ENCODE results near the gene RERG. TPM values are rescaled to one million over a fixed set of nuclear protein-coding genes. Genes with fewer than 3 reads are reported as not detected.
"Not testable (repeated sequence)": the region's sequence is repeated elsewhere in the genome, so short reads cannot be mapped to it uniquely, and the experiment has no call there.

Gene RERG, protein sequence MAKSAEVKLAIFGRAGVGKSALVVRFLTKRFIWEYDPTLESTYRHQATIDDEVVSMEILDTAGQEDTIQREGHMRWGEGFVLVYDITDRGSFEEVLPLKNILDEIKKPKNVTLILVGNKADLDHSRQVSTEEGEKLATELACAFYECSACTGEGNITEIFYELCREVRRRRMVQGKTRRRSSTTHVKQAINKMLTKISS
- total RNA-seq: 0.20 TPM in 1 of 2 replicates, not detected in the other

DNA sequence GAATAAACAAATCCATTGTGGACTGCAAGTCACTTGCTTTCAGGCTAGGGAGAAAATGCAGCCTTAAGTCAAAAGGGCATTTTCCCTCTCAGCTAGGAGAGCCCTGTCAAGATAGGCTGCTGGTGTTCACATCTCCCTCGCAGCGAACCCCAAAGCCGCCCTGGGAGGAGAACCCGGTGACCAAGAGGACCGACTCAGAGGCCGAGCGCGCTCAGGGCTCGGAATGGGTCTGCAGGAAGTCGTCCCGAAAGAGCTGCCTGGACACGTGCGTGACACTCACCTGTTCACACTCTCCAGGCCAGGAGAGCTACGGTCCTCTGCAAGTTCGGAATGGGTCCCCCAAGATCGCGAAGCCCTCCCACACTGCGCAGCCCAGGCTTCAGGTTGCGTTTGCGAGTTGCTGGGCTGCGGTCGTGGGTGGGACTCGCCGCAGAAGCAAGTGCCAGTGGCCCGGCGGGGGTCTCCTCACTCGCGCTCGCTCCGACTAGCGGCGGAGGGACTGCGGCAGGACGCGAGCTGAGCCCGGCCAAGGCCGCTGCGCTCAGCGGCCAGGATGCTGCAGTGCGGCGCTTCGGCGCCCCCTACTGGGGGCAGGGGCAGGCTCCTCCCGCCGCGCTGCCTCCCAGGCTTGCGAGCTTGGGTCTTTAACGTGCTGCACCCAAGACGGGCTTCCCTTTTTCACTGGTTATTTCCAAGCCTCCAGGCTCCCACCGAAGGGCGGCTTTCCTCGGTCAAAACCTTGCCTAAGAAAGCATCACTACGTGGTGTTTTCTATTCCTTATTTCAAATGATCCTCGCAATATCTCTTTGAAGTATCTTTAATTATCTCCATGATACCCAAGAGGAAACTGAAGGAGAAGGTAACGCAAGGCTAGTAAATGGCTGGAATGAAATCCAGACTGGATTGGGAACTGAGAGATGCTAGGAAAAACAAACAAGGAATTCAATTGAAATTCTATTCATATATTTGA lies at the start of gene RERG:
Gene RERG, minus strand, starts transcription at position 503 of the 971 bp plus-strand sequence. CDS start 3,928 bp downstream, outside the sequence.
- intact Hi-C loops (cut with micrococcal nuclease): loop anchor here (1.0 to 5.0 kb wide), 5 partner anchors 39 to 498 kb away; no protein-coding TSS in a partner anchor

DNA sequence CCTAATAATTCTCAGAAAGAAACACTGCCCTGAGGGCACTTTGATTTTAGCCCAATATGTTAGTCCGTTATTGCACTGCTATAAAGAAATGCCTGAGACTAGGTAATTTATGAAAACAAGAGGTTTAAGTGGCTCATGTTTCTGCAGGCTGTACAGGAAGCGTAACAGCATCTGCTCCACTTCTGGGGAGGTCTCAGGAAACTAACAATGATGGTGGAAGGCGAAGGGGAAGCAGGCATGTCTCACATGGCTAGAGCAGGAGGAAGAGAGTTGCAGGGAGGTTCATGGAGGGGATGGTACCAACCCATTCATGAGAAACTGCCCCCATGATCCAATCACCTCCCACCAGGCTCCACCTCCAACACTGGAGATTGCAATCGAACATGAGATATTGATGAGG lies 49.4 kb upstream of the RERG start:
- intact Hi-C loops (cut with micrococcal nuclease): no loop called here

DNA sequence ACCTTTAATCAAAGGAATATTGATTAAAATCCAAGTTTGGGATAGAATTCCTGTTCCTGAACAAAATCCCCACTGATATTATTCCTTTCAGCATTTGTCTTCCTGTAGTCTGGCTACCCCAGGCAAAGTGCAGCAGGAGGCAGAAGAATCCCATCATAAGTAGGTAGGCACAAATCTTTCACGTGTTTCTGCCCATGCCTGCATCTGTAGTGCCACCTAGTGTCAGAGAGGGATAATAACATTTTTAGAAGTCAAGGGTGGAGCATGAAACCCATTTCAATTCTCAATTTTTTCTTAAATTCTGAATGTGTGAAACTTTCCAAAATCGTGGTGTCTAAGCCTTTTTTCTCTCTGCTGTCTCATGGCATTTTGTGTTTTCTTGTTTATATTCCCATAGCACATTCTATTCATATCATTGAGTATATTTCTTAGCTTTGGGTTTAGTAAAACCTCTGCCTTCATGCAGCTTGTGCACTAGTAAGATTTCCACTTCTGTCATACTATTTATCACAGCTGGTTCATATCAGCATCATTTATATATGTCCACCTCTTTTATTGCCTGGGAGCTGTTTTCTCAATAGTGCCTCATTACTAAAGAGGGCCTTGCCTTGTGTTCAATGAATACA lies 47.8 kb upstream of the RERG start:
- intact Hi-C loops (cut with micrococcal nuclease): loop anchor here (1.0 to 5.0 kb wide), 7 partner anchors 42 to 546 kb away; no protein-coding TSS in a partner anchor

DNA sequence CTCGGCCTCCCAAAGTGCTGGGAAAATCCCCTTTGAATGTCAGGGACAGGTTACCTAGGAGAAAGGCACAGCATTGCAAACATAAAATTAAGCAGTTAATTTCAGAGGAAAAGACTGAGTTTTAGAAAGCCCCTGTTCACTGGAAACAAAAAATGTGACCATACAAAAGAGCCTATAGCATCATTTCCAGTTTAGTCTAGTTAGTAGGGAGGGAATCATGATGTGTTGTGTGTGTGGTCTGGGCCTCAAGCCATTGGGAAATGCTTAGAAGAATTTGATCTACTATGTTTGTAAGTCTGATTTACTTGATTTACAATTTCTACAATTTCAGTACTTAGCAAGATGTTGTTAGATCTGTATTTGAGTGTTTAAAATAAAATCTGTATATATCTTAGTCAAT lies 47.1 kb upstream of the RERG start:
- intact Hi-C loops (cut with micrococcal nuclease): loop anchor here (2.0 to 5.0 kb wide), 4 partner anchors 256 to 491 kb away; no protein-coding TSS in a partner anchor

DNA sequence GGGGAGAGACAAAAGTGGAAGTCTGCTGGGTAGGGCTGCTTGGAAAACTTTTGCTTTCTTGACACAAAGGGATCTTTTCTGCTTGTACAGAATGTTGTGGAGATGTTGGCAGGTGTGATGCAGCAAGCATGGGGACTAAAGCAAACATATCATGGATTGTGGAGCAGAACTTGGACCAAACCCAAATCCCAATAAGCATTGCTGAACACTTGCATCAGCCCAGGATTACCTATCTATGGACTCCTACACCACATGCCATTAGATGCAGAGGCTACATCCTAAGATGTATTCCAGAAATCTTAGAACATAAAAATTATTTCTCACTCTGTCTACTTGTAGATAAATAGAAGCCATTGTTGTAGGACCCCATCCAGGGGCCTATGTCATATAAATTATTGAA lies 44.7 kb upstream of the RERG start:
- intact Hi-C loops (cut with micrococcal nuclease): loop anchor here (5.0 kb wide), 2 partner anchors 254 to 489 kb away; no protein-coding TSS in a partner anchor

DNA sequence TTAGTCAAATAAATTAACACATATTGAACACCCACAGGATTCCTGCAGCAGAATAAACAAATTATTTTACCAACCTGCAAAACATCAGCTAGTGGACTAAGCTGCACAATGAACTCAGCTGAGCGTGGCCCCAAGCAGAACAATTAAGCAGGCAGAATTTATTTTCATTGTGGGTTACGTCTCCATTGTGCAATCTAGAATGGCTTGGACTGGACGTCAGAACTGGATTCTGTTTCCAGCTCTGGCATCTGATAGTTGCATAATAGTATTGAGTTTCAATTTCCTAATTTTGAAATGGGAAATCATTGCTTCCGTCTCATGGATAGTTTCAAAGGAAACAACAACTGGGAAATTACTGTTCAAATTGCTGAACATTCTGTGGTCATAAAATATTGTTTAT lies 35.5 kb upstream of the RERG start:
- intact Hi-C loops (cut with micrococcal nuclease): no loop called here

DNA sequence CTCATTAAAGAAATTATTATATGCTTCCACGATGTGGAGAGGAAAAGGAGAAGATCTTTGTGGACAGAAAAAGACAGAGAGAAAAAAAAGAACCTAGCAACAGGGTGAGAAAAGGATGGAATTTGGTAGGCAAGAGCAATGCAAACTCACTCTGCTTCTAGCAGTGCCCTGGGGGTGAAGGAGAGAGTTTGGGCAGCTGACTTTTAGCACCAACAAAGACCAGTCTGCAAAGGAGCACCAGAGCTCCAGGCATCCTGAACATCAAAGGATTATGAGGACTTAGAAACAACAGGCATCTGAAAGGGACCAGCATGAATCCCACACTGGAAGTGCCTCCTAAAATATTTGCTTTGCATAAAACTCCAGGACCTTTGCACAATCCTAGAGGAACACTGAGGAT lies 32.8 kb upstream of the RERG start:
- intact Hi-C loops (cut with micrococcal nuclease): no loop called here

DNA sequence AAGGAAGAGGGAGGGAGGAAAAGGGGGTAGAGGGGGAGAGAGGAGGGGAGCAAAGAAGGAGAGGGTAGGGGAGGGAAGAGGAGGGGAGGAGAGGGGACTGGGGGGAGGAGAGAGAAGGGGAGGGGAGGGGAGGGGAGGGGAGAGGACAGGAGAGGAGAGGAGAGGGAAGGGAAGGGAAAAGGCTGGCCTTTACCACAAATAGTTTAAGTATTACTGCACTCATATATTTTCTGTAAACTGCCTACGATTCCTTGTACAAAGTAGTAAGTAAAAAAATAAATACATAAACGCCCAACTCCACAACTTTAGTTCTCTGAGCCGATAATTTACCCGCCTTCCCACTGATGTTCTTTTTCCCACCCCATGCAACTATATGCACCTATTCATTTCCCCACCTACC lies 23.7 kb upstream of the RERG start:
- intact Hi-C loops (cut with micrococcal nuclease): no loop called here

DNA sequence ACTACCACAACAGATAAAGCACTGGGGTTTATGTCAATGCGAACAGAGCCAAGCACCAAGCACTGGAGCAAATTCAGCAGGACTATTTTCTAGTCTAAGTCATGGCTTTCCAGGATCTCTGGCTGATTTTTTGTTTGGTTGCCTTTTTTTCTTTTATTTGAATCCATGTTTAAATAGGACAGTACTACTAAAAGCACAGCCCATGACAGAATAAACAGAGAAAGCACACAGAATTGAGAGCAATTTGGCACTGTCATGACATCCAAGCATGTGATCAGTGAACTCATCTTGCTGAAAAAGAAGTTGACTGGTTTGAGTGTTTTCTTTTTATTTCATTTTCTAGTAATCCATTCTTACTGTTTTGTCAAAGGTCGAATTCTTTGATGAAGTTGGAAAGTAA lies 23.1 kb upstream of the RERG start:
- intact Hi-C loops (cut with micrococcal nuclease): no loop called here

DNA sequence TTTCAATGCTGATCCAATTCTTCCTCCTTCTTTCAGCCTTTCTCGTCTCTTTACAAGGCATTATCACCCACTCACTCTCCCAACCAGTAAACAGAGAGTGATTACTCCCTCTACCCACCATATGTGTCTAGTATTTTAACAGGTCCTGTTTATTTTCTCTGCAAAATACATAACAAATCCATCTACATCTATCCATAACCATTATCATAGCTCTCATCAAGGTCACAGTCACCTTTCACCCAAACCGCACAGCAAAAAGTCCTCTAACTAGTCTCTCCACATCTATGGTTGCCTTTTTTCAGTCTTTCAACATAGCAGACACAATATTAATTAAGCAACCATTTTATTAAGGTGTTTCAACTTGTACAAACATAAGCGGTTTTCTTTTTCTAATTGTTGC lies 21.9 kb upstream of the RERG start:
- intact Hi-C loops (cut with micrococcal nuclease): no loop called here

DNA sequence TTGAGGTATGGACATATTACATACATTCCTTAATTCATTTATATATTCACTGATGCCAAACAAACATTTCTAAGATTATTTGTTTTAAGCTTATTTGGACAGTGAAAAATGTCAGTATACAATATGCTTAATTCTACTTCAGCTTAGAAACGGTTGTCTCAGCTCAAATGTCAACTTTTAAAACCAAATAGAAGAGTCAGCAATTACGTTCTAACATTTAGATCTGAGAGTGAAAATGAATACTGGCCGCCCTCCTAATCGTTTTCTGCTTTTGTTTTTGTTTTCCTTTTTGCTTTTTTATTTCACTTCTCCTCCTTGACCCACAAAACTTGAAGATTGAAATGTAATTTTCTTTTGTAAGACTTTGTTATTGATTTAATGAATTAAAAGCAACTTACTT lies 19.7 kb upstream of the RERG start:
- intact Hi-C loops (cut with micrococcal nuclease): no loop called here

DNA sequence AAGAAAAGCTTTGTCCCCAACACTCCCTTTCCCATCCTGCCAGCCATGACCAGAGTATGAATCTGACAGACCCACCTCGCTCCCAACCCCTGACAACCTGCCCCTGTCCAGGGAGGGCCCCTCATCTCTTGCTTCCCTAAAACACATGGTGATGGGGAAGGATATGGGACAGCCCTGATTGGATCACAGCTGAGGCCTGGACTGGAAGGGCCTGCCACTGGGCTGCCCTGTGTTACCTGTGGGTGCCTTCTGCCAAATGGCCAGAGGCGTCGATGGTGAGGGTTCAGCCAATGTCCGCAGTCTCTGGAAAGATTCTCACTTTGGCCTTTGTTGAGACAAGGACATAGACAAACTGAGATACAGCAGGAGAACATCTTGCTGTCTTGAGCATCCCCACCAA lies 13.3 kb upstream of the RERG start:
- intact Hi-C loops (cut with micrococcal nuclease): no loop called here

DNA sequence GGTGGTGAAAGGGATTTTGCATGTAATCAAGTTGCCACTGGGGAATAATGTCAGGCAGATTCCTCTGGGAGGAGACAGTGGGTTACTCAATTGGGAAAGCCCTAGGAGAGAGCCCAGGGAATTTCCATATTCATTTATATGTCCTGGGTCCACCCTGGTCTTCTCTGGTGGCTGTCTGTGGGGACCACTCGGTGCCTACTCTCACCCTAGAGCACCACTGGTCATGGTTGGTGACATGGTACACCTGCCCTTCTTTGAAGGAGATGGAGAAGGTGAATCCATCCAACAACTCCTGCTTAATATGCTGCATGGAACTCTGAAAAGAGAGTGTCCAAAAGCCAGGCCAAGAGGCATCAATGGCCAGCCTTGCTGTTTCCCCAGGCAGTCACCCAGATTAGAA lies 12.8 kb upstream of the RERG start:
- intact Hi-C loops (cut with micrococcal nuclease): no loop called here

DNA sequence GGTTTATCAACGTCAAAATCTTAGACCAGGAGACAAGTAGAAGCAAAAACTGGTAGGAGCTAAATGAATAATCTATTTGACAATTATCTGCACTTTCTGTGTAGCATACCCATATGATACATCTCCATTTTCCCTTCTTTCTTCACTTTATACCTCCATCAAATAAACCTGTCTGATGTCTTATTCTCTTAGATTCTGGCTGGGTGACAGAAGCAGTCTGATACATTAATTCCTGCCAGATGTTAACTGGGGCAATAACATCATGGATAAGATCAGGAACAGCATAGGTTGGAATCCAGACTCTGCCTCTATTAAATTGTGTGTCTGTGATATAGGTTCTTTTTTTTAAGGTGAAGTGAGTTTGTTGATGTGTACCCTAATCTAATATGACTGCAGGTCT lies 11.7 kb upstream of the RERG start:
- intact Hi-C loops (cut with micrococcal nuclease): no loop called here

DNA sequence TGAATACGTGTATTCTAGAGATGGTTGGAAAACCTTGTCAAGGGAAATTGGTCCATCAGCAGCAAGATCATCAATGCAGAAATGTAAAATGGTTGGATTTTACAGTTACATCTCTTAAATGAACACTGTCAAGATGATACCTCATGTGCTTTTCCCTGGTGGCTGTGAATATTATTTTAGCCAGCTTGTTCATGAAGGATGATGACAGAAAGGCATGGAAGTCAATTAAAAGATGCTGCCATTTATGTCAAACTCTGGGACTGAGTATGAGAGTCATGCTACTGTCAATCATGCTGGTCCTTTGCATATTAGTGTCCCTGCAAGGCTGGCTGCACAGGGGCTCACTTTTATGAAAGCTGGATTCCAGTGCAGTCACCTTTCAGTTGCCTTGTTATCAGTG lies 10.3 kb upstream of the RERG start:
- intact Hi-C loops (cut with micrococcal nuclease): no loop called here

DNA sequence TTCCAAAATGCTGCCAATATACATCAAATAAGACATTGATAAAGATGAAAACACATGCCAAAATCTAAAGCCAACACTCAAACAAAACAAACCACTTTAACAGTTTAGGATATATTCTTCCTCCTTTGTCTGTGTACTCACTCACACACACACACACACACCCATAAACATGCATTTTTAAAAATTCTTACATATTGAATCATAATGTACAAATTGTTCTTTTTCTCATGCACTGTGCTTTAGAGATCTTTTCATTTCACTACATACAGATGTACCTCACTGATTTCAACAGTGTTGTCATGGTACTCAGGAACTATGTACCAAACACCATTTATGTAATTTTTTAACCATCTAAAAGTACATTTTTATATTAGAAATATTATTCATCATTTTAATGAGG lies 9.5 kb upstream of the RERG start:
- intact Hi-C loops (cut with micrococcal nuclease): no loop called here

DNA sequence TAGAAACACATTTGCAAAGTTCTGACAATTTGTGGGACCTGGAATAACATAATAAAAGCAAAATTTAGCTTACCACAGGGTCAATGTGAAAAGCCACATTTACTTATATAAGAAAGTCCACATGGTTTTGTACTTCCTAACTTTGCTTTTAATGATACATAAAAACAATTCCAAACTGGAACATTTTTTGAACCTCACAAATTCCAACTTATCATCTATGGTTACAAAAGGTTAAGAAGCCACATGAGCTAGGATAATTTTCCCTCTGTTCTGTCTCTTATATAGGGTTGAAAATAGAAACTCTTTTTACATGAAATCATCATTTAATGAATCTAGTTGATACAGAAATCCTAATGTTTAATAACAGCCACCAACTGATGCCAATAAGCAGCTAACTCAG lies 8.9 kb upstream of the RERG start:
- intact Hi-C loops (cut with micrococcal nuclease): no loop called here

DNA sequence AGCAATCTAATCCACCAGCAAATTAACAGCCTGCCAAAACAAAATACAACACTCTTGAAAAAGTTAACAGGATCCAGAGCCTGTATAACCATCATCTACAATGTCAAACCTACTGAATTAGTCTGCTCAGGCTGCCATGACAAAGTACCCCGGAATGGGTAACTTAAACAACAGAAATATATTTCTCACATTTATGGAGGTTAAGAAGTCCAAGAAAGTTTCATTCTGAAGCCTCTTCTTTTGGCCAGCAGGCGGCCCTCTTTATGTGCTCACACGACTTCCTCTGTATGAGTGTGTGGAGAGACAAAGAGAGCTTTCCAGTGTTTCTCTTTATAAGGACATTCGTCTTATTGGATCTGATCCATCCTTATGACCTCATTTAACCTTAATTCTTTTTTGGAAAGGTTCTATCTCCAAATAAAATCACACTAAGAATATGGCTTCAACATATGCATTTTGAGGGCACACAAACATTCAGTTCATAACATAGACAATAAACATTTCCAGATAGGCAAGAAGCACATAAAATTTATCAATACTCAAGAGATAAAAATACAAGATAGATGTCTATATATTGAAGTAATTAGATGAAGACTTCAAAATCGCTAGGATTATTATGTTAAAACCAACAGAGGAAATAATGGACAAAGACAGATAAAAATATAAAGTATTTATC lies 5.9 kb upstream of the RERG start:
- intact Hi-C loops (cut with micrococcal nuclease): loop anchor here (1.0 kb wide), 5 partner anchors 42 to 629 kb away; no protein-coding TSS in a partner anchor

DNA sequence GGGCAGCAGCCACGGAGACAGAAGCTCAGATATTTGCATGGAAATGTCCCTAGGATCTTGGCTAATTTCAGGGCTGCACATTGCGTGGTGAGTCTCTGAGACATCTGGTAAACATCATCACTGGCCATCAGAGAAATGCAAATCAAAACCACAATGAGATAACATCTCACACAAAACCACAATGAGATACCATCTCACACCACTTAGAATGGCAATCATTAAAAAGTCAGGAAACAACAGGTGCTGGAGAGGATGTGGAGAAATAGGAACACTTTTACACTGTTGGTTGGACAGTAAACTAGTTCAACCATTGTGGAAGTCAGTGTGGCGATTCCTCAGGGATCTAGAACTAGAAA lies 4.6 kb upstream of the RERG start:
- intact Hi-C loops (cut with micrococcal nuclease): not testable (repeated sequence)

DNA sequence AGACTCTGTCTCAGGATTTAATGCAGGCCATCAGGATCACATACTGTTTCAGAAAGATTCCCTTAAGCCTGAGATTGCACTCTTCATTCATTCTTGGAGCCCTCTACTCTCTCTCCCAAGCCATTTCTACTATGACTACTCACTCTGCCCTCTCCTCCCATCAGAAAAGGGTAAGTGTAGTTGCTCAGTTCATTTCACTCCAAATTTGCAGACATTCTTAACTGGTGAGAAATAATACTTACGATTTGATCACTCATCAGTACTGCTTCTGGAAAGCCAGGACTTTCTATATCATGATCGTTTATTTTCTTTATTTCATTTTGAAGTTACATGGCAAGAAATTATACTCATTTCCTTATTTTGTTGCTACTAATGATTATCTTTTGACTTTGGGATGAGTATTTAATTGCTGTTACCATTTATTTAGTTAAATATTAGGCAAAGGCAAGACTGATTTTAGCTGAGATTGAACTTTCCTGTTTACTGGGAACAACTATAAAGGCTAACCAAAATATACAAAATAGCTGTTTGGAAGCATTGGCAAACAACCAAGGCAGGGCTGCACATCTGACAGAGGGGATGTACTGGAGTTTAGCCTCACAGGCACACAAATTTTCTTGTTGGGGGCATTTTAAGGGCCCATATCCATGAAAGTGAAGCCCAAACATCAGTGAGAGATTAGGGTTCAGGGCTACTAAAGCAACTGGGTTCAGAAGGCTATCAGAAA lies 4.1 kb upstream of the RERG start:
- intact Hi-C loops (cut with micrococcal nuclease): no loop called here

DNA sequence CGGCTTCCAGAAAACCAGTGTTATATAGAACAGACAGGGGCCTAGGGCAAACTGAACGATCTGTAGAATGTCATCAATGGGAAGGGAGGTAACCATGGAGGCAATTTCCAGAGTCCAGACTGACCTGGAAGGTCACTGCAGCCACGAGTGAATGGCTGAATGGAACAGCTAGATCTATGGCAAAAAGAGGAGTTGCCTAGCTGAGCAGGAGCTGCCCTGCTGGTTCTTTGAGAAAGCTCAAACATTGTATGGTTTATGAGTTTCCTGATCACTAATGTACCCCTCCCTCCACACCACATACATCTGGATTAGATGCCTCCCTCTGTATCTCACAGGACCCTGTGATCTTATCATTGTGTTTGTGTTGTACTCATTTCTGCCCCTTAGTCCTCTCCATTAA lies 1.0 kb upstream of the RERG start:
- intact Hi-C loops (cut with micrococcal nuclease): loop anchor here (5.0 kb wide), 2 partner anchors 40 to 225 kb away; no protein-coding TSS in a partner anchor

Data from T-helper 1 cell treated with Interleukin-12 subunit alpha and Interleukin-12 subunit beta and Interleukin-4 antibody, amounts not matched to agents 30 ng/mL and 1 ng/mL, for 36 hours (primary cell).